Lower leg skin (tissue), 3 donors: ENCODE measurements around the gene PPM1B.

Source experiments
- CTCF ChIP-seq, 3 donors: fragments of 450-650 bp; IDR thresholded peaks; one replicate each; pipeline ENCODE4 v1.5.1; 2016; ENCODE audit warnings: antibody characterized with exemption in 3 of 3, mild to moderate bottlenecking in 3 of 3, moderate library complexity in 2 of 3
- POLR2A ChIP-seq, 2 donors: fragments of 450-650 bp; IDR thresholded peaks; one replicate each; pipeline ENCODE4 v1.6.1; 2016 to 2017; ENCODE audit warnings: antibody characterized with exemption in 2 of 2, mild to moderate bottlenecking in 1 of 2, moderate library complexity in 1 of 2

GRCh38 chr2:44277541-44277940 is 108.9 kb downstream of the PPM1B start:
- TF ChIP-seq CTCF (IDR thresholded peaks at IDR 0.05) (no peak), POLR2A (IDR thresholded peaks at IDR 0.05) (no peak)
